ENCODE data around the gene STEAP4. TPM values are rescaled to one million over a fixed set of nuclear protein-coding genes. Genes with fewer than 3 reads are reported as not detected.

STEAP4 gene
- total and polyA plus RNA-seq, 2 of the 13 experiments (the other 11 are each of a cell fraction or from before 2014, with no cell fraction given), result not detected

DNA sequence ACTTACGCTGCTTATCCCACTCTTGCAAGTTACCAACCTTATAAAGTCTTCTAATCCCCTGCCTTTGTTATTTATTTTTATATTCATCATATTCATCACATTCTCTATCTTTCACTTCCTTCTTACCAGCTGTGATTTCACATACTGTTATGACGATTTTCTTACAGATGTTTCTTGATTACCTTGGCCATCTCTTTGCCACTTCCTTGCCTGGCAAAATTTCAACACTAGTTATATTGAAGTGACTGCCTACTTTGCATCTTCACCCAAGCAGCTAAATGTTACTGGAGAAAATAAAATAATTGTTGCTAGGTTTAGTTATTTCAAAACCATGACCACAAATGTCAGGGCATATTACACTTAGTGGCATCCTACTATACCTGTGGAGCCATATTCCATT is 8.8 kb upstream of the STEAP4 start:
- H3K36me3 ChIP-seq (replicated peaks in 1 of 2; ENCODE audit: control insufficient read depth in 1 of 2, insufficient read depth in 2 of 2, low read length in 2 of 2), result no peaks in the 10 kb centered on the region
- FAIRE-seq (no peak), ATAC-seq (no peak), DNase-seq (ENCODE audit: low spot score) (no peak)
- no peaks in the 10 kb centered on the region for H4K20me1 ChIP-seq (ENCODE audit: insufficient read depth, low read length)
- no peak overlapping the region for H3K4me2 ChIP-seq (ENCODE audit: low read depth, low read length)
- intact Hi-C loops (cut with micrococcal nuclease; ENCODE audit: unreplicated experiment) (no loop called here), in situ Hi-C loops (cut with HindIII; ENCODE audit: extremely low pct_ligation_motif_present, low pct_unique_long_range_greater_than_20kb) (no loop called here)
- BruUV-seq (replicated peaks), result no TSS peak
- ChIA-PET CTCF (ENCODE audit: low intra/inter-chr PET ratio, low total read pairs) (no interaction called here), POLR2A (no interaction called here)
- no peaks in the 10 kb centered on the region for H3K79me2 ChIP-seq (ENCODE audit: insufficient read depth, low read length)
- H3K4me3 ChIP-seq (replicated peaks in 1 of 3; ENCODE audit: insufficient read depth in 1 of 3, low read depth in 2 of 3, low read length in 3 of 3), result no peak overlapping the region
- H2AFZ ChIP-seq (ENCODE audit: low read length), result no peak overlapping the region
- H3K9ac ChIP-seq (ENCODE audit: insufficient read depth, low read depth, low read length), result no peak overlapping the region
- H3K27me3 ChIP-seq (ENCODE audit: control insufficient read depth in 1 of 2, insufficient read depth in 2 of 2, low read length in 2 of 2), result no peaks in the 10 kb centered on the region
- no peaks in the 10 kb centered on the region for H3K4me1 ChIP-seq (ENCODE audit: insufficient read depth, low read length)
- 12% methylated on average over 2 of the region's 2 CpGs for WGBS (ENCODE audit: low lambda C conversion rate)
- no peaks in the 10 kb centered on the region for H3K9me3 ChIP-seq (ENCODE audit: low read length)
- H3K27ac ChIP-seq (ENCODE audit: extremely low read length, insufficient read depth, low read length), result no peak overlapping the region
- TF ChIP-seq, protein P1, sequence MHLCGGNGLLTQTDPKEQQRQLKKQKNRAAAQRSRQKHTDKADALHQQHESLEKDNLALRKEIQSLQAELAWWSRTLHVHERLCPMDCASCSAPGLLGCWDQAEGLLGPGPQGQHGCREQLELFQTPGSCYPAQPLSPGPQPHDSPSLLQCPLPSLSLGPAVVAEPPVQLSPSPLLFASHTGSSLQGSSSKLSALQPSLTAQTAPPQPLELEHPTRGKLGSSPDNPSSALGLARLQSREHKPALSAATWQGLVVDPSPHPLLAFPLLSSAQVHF (CRISPR knock-in tag; IDR thresholded peaks at IDR 0.05), result no peak
- TF ChIP-seq, protein P2, sequence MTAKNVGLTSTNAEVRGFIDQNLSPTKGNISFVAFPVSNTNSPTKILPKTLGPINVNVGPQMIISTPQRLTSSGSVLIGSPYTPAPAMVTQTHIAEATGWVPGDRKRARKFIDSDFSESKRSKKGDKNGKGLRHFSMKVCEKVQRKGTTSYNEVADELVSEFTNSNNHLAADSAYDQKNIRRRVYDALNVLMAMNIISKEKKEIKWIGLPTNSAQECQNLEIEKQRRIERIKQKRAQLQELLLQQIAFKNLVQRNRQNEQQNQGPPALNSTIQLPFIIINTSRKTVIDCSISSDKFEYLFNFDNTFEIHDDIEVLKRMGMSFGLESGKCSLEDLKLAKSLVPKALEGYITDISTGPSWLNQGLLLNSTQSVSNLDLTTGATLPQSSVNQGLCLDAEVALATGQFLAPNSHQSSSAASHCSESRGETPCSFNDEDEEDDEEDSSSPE (CRISPR knock-in tag; IDR thresholded peaks at IDR 0.05), result no peak
- TF ChIP-seq, protein P3, sequence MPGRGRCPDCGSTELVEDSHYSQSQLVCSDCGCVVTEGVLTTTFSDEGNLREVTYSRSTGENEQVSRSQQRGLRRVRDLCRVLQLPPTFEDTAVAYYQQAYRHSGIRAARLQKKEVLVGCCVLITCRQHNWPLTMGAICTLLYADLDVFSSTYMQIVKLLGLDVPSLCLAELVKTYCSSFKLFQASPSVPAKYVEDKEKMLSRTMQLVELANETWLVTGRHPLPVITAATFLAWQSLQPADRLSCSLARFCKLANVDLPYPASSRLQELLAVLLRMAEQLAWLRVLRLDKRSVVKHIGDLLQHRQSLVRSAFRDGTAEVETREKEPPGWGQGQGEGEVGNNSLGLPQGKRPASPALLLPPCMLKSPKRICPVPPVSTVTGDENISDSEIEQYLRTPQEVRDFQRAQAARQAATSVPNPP (CRISPR knock-in tag; IDR thresholded peaks at IDR 0.05), result no peak
- TF ChIP-seq CREB1 (IDR thresholded peaks at IDR 0.05) (no peak), CREB1 (CRISPR knock-in tag; IDR thresholded peaks at IDR 0.05) (no peak), HNRNPLL (IDR thresholded peaks at IDR 0.05; ENCODE audit: low read depth, low read length, poor library complexity, severe bottlenecking) (no peak), FOXO1 (CRISPR knock-in tag; IDR thresholded peaks at IDR 0.05) (no peak), ZNF556 (CRISPR knock-in tag; IDR thresholded peaks at IDR 0.05; ENCODE audit: borderline replicate concordance) (no peak), ZNF660 (CRISPR knock-in tag; IDR thresholded peaks at IDR 0.05; ENCODE audit: borderline replicate concordance, low read depth) (no peak), BRD4 (CRISPR knock-in tag; IDR thresholded peaks at IDR 0.05) (no peak), ZNF138 (CRISPR knock-in tag; IDR thresholded peaks at IDR 0.05; ENCODE audit: low read depth) (no peak), ZNF24 (IDR thresholded peaks at IDR 0.05) (no peak)
- TF ChIP-seq, protein P4, sequence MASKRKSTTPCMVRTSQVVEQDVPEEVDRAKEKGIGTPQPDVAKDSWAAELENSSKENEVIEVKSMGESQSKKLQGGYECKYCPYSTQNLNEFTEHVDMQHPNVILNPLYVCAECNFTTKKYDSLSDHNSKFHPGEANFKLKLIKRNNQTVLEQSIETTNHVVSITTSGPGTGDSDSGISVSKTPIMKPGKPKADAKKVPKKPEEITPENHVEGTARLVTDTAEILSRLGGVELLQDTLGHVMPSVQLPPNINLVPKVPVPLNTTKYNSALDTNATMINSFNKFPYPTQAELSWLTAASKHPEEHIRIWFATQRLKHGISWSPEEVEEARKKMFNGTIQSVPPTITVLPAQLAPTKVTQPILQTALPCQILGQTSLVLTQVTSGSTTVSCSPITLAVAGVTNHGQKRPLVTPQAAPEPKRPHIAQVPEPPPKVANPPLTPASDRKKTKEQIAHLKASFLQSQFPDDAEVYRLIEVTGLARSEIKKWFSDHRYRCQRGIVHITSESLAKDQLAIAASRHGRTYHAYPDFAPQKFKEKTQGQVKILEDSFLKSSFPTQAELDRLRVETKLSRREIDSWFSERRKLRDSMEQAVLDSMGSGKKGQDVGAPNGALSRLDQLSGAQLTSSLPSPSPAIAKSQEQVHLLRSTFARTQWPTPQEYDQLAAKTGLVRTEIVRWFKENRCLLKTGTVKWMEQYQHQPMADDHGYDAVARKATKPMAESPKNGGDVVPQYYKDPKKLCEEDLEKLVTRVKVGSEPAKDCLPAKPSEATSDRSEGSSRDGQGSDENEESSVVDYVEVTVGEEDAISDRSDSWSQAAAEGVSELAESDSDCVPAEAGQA (IDR thresholded peaks at IDR 0.05; ENCODE audit: low read depth), result no peak
- TF ChIP-seq, protein P4 (CRISPR knock-in tag; IDR thresholded peaks at IDR 0.05; ENCODE audit: borderline replicate concordance), result no peak
- TF ChIP-seq, protein P5, sequence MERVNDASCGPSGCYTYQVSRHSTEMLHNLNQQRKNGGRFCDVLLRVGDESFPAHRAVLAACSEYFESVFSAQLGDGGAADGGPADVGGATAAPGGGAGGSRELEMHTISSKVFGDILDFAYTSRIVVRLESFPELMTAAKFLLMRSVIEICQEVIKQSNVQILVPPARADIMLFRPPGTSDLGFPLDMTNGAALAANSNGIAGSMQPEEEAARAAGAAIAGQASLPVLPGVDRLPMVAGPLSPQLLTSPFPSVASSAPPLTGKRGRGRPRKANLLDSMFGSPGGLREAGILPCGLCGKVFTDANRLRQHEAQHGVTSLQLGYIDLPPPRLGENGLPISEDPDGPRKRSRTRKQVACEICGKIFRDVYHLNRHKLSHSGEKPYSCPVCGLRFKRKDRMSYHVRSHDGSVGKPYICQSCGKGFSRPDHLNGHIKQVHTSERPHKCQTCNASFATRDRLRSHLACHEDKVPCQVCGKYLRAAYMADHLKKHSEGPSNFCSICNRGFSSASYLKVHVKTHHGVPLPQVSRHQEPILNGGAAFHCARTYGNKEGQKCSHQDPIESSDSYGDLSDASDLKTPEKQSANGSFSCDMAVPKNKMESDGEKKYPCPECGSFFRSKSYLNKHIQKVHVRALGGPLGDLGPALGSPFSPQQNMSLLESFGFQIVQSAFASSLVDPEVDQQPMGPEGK (CRISPR knock-in tag; IDR thresholded peaks at IDR 0.05), result no peak
